BE2C (cell line): ENCODE data around the gene PRPF19.

Source experiments
- DNase-seq: peaks from one replicate; pipeline ENCODE4 v3.0.0-alpha.2; 2020
- H3K27me3 ChIP-seq: fragments of 250-450 bp; sonication (Bioruptor Pico); 2 replicates; pipeline ENCODE4 v1.5.1; 2020; ENCODE audit warnings: mild to moderate bottlenecking
- H3K36me3 ChIP-seq: fragments of 250-450 bp; sonication (Bioruptor Pico); 2 replicates; pipeline ENCODE4 v1.5.1; 2020; ENCODE audit warnings: mild to moderate bottlenecking
- H3K4me1 ChIP-seq: fragments of 250-450 bp; sonication (Bioruptor Pico); 2 replicates; pipeline ENCODE4 v1.5.1; 2020
- H3K4me3 ChIP-seq: 2 replicates; pipeline ENCODE4 v1.5.1; 2011; ENCODE audit warnings: low read depth, low read length
- H3K9me3 ChIP-seq: fragments of 250-450 bp; sonication (Bioruptor Pico); 2 replicates; pipeline ENCODE4 v1.5.1; 2020
- TF ChIP-seq, protein P1 (sequence below): IDR thresholded peaks from 2 replicates; pipeline ENCODE4 v1.5.1; 2012; ENCODE audit warnings: mild to moderate bottlenecking, low read depth, low read length

PRPF19 gene

DNA sequence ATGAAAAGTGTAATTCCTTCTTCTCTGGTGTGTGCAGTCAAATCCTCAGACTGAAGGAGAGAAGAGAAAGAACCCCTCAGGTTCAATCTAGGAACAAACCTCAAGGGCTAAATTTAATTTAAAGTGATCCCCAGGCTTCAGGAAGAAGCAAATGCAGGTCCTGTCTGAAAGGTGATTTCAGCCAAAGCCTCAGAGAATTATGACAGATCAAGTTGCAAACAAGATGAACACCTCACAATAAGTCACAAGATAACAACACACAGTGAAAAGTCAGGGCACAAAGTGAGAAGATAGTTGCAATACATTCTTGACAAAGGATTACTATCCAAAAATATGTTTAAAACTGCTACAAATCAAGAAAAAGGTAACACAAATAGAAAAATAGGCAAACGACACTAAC lies 27.3 kb downstream of the PRPF19 start:
- Histone ChIP-seq H3K36me3 (no peaks in the 10 kb centered on the region), H3K9me3 (no peaks in the 10 kb centered on the region), H3K27me3 (no peaks in the 10 kb centered on the region), H3K4me1 (no peaks in the 10 kb centered on the region), H3K4me3 (no peak overlapping the region)
- no peak for DNase-seq
- TF ChIP-seq, protein P1, sequence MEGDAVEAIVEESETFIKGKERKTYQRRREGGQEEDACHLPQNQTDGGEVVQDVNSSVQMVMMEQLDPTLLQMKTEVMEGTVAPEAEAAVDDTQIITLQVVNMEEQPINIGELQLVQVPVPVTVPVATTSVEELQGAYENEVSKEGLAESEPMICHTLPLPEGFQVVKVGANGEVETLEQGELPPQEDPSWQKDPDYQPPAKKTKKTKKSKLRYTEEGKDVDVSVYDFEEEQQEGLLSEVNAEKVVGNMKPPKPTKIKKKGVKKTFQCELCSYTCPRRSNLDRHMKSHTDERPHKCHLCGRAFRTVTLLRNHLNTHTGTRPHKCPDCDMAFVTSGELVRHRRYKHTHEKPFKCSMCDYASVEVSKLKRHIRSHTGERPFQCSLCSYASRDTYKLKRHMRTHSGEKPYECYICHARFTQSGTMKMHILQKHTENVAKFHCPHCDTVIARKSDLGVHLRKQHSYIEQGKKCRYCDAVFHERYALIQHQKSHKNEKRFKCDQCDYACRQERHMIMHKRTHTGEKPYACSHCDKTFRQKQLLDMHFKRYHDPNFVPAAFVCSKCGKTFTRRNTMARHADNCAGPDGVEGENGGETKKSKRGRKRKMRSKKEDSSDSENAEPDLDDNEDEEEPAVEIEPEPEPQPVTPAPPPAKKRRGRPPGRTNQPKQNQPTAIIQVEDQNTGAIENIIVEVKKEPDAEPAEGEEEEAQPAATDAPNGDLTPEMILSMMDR: no peak

DNA sequence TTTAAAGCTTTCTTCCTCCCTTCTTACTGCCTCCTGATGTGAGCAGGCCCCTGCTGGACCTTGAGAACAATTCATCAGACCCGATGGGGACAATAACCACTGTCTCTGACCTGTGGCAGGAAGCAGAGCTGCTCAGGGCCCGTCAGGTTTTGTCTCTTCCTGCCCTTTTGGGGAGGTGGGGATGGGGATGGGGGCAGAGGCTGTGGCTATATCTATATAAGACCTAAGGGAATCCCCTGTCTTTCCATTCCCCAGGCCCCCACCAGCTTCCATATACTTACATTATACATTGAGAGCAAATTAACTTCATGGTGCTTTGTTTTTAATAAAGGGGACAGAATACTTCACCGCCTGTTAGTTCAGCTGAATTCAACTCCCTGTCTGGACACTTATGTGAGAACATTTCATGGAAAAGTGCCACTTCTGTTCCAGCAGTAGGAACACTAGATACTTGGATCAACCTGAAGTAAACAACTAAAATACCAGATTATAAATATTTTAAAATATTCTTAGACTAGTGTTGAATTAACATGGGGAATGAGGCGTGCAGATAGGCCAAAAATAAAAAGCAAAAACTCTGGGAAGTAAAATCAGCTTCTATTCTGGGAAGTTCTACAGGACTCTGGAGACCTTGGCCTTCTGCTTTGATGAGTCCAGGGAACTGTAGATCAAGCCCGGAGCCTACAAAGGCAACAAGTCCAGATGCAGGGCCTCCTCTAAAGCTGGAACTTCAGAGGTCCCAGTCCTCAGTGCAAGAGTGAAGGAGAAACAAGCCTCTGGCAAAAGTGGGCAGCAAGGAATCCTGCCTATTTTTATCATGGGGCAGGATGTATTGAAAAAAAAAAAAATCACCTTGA lies 27.9 kb downstream of the PRPF19 start:
- no peaks in the 10 kb centered on the region for H3K27me3 ChIP-seq
- no peaks in the 10 kb centered on the region for H3K9me3 ChIP-seq
- no peaks in the 10 kb centered on the region for H3K36me3 ChIP-seq
- DNase-seq: no peak
- TF ChIP-seq, protein P1: no peak
- no peak overlapping the region for H3K4me3 ChIP-seq
- H3K4me1 ChIP-seq: no peaks in the 10 kb centered on the region

DNA sequence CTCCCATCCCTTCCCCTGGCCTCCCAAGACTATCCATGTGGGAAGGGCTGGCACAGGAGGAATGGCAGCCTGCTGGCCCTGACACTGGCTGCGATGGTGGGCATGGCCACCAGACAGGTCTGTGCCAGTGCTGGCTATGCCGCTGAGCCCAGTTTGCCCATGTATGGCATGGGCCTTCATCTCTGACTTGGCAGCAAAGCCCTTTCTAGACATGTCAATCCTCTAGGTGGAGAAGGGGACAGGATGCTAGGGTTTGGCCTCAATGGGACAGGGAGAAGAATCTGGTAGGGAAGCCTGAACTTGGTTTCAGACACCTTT lies 30.3 kb downstream of the PRPF19 start:
- TF ChIP-seq, protein P1: no peak
- no peak for DNase-seq
- no peaks in the 10 kb centered on the region for H3K27me3 ChIP-seq

DNA sequence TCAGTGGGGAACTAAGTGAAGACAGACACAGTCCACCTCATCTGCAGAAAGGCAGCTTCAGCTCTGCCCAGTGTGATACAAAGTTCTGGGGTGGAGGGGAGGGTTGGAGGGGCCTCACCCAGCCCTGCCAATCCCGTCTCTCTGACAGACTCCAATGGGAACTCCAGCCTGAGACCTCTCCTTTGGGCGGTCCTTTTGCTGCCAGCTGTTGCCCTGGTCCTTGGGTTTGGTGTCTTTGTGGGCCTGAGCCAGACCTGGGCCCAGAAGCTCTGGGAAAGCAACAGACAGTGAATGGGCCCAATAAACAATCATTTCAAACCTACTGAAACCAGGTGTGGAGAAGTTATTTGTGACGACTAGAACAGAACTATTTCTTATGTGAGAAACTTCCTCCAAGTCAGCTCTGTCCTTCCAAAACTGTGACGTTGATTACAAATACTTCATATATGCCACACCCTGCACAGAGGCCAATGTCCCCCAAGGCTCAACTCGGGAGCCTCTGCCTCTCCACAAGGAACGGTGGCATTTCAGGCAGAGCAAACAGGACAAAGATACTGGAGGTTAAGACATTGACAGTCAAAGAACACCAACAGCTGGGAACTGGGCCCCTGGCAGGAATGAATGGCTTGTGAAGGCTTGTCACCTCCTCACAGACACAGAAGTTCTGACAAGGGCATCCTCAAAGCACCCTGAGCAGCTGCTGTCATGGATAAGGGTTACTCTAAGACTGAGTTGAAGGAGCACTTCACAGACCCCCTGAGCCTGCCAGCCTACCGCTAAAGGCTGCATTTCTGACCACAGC lies 30.8 kb downstream of the PRPF19 start:
- Histone ChIP-seq H3K4me3 (no peak overlapping the region), H3K4me1 (no peaks in the 10 kb centered on the region), H3K27me3 (no peaks in the 10 kb centered on the region), H3K9me3 (no peaks in the 10 kb centered on the region), H3K36me3 (no peaks in the 10 kb centered on the region)
- DNase-seq: no peak
- TF ChIP-seq, protein P1: no peak

More for the DNA sequence above, 30.3 kb downstream of the PRPF19 start:
- H3K9me3 ChIP-seq: no peaks in the 10 kb centered on the region
- no peaks in the 10 kb centered on the region for H3K36me3 ChIP-seq
- no peak overlapping the region for H3K4me3 ChIP-seq
- H3K4me1 ChIP-seq: no peaks in the 10 kb centered on the region

DNA sequence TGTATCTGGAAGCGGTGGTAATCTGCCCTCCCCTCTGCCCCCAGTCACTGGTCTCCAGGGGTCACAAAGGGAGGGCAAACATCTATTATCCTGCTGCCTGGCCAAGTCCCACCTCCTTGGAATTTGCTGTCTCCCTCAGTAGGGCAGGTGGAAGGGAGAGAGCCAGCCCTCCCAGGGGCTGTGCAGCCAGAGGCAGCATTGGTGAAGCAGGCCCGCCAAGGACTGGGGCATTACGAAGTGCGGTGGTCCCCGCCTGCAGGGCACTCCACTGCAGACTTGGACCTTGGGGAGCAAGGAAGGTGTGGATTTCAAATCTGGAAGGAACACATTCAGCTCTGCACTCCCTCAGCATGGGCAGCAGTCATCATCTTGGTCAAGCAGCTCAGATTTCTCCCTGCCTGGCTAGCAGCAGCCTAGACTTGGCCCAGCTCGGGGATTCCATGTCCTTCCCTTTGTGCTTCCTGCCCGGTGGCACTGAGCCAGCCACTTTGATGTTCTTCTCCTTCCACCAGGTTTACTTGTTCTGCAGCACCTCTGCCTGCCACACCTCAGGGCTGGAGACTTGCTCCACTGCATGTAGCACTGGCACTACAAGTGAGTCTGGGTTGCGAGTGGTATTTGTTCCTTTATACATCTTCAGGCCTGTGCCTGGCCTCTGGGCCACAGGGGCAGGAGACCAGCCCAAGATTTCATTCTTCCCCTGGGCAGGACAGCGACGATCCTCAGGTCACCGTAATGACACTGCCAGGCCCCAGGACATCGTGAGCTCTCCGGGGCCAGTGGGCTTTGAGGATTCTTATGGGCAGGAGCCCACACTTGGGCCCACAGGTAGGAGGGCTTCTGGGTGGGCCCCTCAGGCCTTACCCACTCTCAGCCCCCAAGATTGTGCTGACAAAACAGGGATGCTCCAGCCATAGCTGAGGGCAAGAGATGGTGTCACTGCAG lies 31.7 kb downstream of the PRPF19 start:
- H3K27me3 ChIP-seq: no peaks in the 10 kb centered on the region
- DNase-seq: no peak
- H3K4me3 ChIP-seq: no peak overlapping the region
- H3K36me3 ChIP-seq: no peaks in the 10 kb centered on the region
- H3K4me1 ChIP-seq: no peaks in the 10 kb centered on the region
- H3K9me3 ChIP-seq: no peaks in the 10 kb centered on the region
- TF ChIP-seq, protein P1: no peak
